NT2/D1 (cell line): ENCODE results near the gene TAPT1.

Experiments used
- DNase-seq: peaks from one replicate; pipeline ENCODE4 v3.0.0-alpha.2; 2011; ENCODE audit warnings: low read depth, low spot score
- H3K27me3 ChIP-seq: 2 replicates; pipeline ENCODE4 v1.6.0; 2011; ENCODE audit warnings: mild to moderate bottlenecking; ENCODE audit not compliant: insufficient read length, insufficient read depth
- H3K36me3 ChIP-seq: 2 replicates; pipeline ENCODE4 v1.6.1; 2011; ENCODE audit warnings: mild to moderate bottlenecking, low read length, mixed read lengths; ENCODE audit not compliant: insufficient read depth, insufficient read length
- H3K4me1 ChIP-seq: 2 replicates; pipeline ENCODE4 v1.5.1; 2011; ENCODE audit not compliant: insufficient read depth, insufficient read length
- H3K4me3 ChIP-seq: 2 replicates; pipeline ENCODE4 v1.5.1; 2011; ENCODE audit warnings: low read depth; ENCODE audit not compliant: insufficient read length
- H3K9ac ChIP-seq: 2 replicates; pipeline ENCODE4 v1.6.0; 2011; ENCODE audit warnings: low read depth; ENCODE audit not compliant: insufficient read length
- H3K9me3 ChIP-seq: 2 replicates; pipeline ENCODE4 v1.5.1; 2011; ENCODE audit warnings: mild to moderate bottlenecking, low read length; ENCODE audit not compliant: insufficient read depth
- SUZ12 ChIP-seq: IDR thresholded peaks from 2 replicates; pipeline ENCODE4 v1.6.1; 2011; ENCODE audit not compliant: insufficient read length, insufficient read depth; ENCODE audit errors: extremely low read depth
- YY1 ChIP-seq: IDR thresholded peaks from 2 replicates; pipeline ENCODE4 v1.6.1; 2011; ENCODE audit not compliant: insufficient read length, insufficient read depth
- ZNF274 ChIP-seq: IDR thresholded peaks from 2 replicates; pipeline ENCODE4 v1.6.1; 2011; ENCODE audit warnings: mild to moderate bottlenecking, low read depth, low read length

The TAPT1 gene

DNA sequence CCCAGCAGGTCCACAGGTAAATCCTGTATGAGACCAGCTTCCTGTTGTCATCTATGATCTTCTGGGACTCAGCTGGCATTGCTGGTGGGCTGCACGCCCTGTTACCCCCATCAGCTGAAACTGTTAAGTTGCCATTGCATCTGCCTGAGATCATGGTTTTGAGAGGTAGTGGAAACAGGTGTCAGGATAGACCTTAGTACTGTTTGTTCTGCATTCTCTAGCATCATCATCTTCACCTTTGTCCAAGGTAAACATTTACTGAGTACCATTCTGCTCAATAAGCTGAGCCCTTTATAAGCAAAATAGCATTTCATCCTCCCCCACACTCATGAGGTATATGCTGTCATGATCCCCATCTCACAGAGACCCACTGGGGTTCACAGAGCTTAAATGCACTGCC, 99.6 kb downstream of the TAPT1 start:
- H3K4me3 ChIP-seq, result no peak overlapping the region
- H3K9ac ChIP-seq, result no peak overlapping the region
- DNase-seq, result no peak
- TF ChIP-seq SUZ12, result no peak
- TF ChIP-seq ZNF274, result no peak
- TF ChIP-seq YY1, result no peak
- no peaks in the 10 kb centered on the region for H3K36me3 ChIP-seq
- H3K27me3 ChIP-seq, result no peaks in the 10 kb centered on the region
- H3K4me1 ChIP-seq, result no peaks in the 10 kb centered on the region
- no peaks in the 10 kb centered on the region for H3K9me3 ChIP-seq

DNA sequence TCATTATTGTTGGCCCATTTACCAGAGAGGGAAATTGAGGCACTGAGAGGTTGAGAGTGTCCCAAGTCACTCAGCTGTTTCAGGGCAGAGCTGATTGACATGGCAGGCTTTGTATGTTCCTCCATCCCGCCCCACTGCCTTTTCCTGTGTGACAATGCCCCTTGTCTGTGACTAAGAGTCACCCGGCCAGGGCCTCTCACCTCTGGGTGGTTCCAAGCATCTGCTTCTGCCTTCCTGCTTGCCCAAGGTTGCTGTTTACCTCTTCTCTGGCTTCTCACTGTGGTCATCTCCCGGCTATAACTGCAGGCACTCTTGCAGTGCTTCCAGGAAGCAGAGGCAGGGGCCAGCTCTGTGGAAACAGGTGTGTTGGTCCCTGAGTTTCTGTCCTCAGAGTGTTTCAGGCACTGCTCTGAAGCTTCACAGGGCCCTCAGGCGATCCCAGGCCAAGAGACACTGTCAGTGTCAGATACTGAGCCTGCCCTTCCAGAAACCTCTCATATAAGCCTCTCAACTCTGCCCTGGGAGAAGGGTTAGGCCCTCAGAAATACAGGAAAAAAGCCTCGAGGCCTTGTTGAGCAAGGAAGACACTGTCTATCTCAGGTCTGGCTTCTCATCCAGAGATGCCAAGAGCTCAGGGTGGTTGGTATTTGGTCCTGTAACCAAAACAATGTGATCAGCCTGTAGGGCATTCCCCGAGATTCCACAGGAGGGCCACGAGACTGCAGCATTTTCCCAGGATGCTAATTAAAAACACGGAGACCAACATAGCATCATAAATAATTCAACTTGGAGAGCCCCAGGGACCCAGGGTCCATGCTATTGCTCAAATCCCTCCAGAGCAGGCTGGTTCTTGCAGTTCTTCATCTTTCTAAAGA, 100.5 kb downstream of the TAPT1 start:
- Histone ChIP-seq H3K9ac (no peak overlapping the region), H3K4me3 (no peak overlapping the region)
- no peak for DNase-seq

DNA sequence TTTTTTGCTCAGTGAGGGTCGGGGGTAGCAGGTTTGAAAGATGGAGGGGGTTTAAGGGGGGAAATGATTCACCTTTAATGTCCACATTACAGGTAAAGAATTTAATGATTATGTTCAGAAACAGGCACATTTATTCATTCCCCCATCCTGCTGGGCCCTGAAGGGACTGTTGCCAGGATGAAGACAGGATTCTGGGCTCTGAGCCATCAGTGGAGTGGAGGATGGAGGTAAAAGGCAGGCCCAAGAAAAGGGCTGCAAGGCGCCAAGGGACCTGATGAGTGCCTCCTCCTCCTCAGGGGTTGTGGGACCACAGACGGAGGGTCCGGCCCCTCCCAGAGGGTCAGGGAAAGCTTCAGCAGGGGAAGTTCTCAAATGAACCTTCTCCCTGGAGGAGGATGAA, 102.0 kb downstream of the TAPT1 start:
- H3K9me3 ChIP-seq, result no peaks in the 10 kb centered on the region
- H3K36me3 ChIP-seq, result no peaks in the 10 kb centered on the region
- no peak for DNase-seq
- TF ChIP-seq YY1 (no peak), SUZ12 (no peak), ZNF274 (no peak)
- no peak overlapping the region for H3K9ac ChIP-seq
- H3K4me3 ChIP-seq, result no peak overlapping the region
- no peaks in the 10 kb centered on the region for H3K27me3 ChIP-seq
- H3K4me1 ChIP-seq, result no peaks in the 10 kb centered on the region

More for the DNA sequence above, 100.5 kb downstream of the TAPT1 start:
- H3K36me3 ChIP-seq, result no peaks in the 10 kb centered on the region
- TF ChIP-seq SUZ12 (no peak), ZNF274 (no peak), YY1 (no peak)
- no peaks in the 10 kb centered on the region for H3K9me3 ChIP-seq
- no peaks in the 10 kb centered on the region for H3K27me3 ChIP-seq
- H3K4me1 ChIP-seq, result no peaks in the 10 kb centered on the region

DNA sequence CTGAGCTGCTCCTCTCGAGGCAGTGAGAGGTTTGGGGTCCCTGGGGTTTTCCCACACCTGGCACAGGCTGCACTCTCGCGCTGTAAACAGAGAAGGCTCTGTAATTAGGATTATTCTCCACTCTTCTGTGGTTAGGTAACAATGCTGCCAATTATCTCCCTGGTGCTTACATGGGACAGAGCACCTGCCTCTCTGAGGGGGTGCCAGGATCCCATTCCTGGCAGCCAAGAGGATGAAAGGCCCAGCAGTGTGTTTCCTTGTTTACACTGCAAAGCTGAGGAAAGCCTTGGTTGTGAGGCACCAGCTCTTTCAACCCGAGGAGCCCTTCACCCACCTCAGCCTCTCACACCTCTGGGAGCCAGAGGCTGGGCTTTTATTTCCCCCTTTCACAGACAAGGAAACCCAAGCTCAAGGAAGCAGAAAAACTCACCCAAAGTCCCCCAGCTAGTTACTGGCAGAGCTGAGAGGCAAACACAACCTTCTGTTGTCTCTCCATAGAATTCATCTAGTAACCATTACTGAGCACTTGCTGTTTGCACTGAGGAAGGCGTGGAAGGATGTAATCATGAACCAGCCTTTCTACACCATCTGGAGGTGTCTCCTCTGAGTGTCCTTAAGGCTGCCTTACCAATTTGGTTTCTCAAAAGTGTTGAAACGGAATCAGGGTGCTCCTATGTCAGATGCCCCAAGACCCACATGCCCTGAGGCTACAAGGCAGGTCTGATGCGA, 102.8 kb downstream of the TAPT1 start:
- Histone ChIP-seq H3K27me3 (no peaks in the 10 kb centered on the region), H3K9me3 (no peaks in the 10 kb centered on the region), H3K4me1 (no peaks in the 10 kb centered on the region), H3K9ac (no peak overlapping the region), H3K36me3 (no peaks in the 10 kb centered on the region), H3K4me3 (no peak overlapping the region)
- no peak for DNase-seq
- TF ChIP-seq SUZ12, result no peak
- no peak for TF ChIP-seq ZNF274
- no peak for TF ChIP-seq YY1

DNA sequence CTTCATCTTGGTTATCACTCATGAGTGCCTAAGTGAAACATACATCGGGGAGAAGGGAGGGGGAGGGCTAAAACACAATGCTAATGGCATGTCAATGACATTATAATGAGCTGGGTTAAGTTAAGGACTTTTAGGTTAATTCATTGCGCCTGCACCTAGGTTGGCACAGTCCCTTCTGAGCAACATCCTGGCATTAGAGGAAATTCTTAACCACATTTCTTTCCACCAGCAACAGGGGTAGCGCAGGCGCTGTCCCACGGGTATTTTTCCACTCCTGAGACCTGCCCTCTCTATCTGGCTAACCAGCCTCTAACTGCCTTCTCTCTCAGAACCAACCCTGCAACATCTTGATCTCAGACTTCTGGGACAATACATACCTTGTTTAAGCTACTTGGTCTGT, 103.5 kb downstream of the TAPT1 start:
- Histone ChIP-seq H3K4me3 (no peak overlapping the region), H3K9ac (no peak overlapping the region), H3K27me3 (no peaks in the 10 kb centered on the region), H3K9me3 (no peaks in the 10 kb centered on the region), H3K4me1 (no peaks in the 10 kb centered on the region), H3K36me3 (no peaks in the 10 kb centered on the region)
- TF ChIP-seq SUZ12 (no peak), YY1 (no peak), ZNF274 (no peak)
- no peak for DNase-seq

DNA sequence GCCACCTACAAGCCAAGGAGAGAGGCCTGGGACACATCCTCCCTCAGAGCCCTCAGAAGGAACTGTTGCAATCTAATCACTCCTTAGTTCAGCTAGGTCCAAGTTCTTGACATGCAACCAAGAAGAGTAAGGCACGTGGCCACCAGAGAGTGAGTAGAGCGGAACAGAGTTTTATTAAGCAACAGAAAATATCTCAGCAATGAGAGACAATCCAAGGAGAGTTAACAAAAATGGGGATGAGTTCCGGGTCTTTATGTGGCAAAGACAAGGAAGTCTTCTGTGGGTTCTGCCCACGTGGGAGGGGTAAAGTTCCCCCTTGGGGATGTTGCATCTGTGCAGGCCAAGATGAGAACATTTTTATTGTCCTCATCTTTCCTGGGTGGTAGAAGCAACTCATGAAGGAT, 104.0 kb downstream of the TAPT1 start:
- H3K9me3 ChIP-seq, result no peaks in the 10 kb centered on the region

DNA sequence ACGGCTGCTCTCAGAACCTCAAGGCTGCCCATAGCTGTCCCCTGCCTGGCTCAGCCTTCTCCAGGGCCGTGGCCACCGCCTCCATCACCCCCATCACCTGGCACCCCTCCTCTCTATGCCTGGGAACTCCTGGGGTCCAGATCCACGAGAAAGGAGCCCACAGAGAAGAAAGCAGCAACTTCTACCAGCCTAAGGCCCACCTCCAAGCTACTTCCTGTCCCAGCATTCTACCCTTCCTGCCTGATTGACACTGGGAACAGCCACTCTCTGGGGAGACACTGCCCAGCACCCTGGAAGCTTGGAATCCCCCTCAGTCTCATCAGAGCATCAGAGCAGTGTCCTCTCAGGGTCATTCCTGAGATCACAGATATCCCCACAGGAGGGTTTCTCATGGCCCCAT, 105.6 kb downstream of the TAPT1 start:
- no peaks in the 10 kb centered on the region for H3K36me3 ChIP-seq
- H3K4me3 ChIP-seq, result no peak overlapping the region
- H3K9me3 ChIP-seq, result no peaks in the 10 kb centered on the region
- DNase-seq, result no peak
- H3K27me3 ChIP-seq, result no peaks in the 10 kb centered on the region
- no peak for TF ChIP-seq YY1
- no peak for TF ChIP-seq SUZ12
- TF ChIP-seq ZNF274, result no peak
- H3K9ac ChIP-seq, result no peak overlapping the region
- H3K4me1 ChIP-seq, result no peaks in the 10 kb centered on the region

More for the DNA sequence above, 104.0 kb downstream of the TAPT1 start:
- DNase-seq, result no peak
- no peaks in the 10 kb centered on the region for H3K27me3 ChIP-seq
- no peaks in the 10 kb centered on the region for H3K36me3 ChIP-seq
- no peaks in the 10 kb centered on the region for H3K4me1 ChIP-seq
- no peak overlapping the region for H3K9ac ChIP-seq
- no peak overlapping the region for H3K4me3 ChIP-seq
- no peak for TF ChIP-seq ZNF274
- TF ChIP-seq YY1, result no peak
- no peak for TF ChIP-seq SUZ12
